CD14-positive monocyte (primary cell): ENCODE data around the gene TSPAN16. TPM values are rescaled to one million over a fixed set of nuclear protein-coding genes. Genes with fewer than 3 reads are reported as not detected.

ENCODE experiments used
- DNase-seq, 3 donors: peaks; one replicate each; pipeline ENCODE4 v3.0.0-alpha.2; 2011 to 2022
- H2AFZ ChIP-seq: 2 replicates; pipeline ENCODE4 v1.6.0; 2012; ENCODE audit warnings: mild to moderate bottlenecking, low read depth, low read length, inconsistent platforms; ENCODE audit not compliant: insufficient read depth, poor library complexity, severe bottlenecking
- H3K27ac ChIP-seq, 2 donors: 1 replicate in 1 of 2; 2 replicates in 1 of 2; pipeline ENCODE4 v1.5.1; 2012 to 2013; ENCODE audit warnings: low read length in 2 of 2, control low read depth in 1 of 2, inconsistent platforms in 1 of 2, low read depth in 1 of 2, mild to moderate bottlenecking in 1 of 2
- H3K27me3 ChIP-seq, 2 donors: one replicate each; pipeline versions ENCODE4 v1.6.0 to v1.6.1; 2011 to 2013; ENCODE audit warnings: low read length in 2 of 2; ENCODE audit not compliant: control insufficient read depth in 2 of 2, insufficient read depth in 2 of 2
- H3K36me3 ChIP-seq, 2 donors: replicated peaks in 1 of 2; 1 replicate in 1 of 2; 2 replicates in 1 of 2; pipeline versions ENCODE4 v1.5.1 to v1.6.1; 2012 to 2013; ENCODE audit warnings: low read length in 2 of 2, control low read depth in 1 of 2, inconsistent platforms in 1 of 2, mild to moderate bottlenecking in 1 of 2; ENCODE audit not compliant: insufficient read depth in 2 of 2, control insufficient read depth in 1 of 2
- H3K4me1 ChIP-seq, 2 donors: 1 replicate in 1 of 2; 2 replicates in 1 of 2; pipeline versions ENCODE4 v1.5.1 to v1.6.1; 2012 to 2013; ENCODE audit warnings: low read length in 2 of 2, control low read depth in 1 of 2, inconsistent platforms in 1 of 2, mild to moderate bottlenecking in 1 of 2, moderate library complexity in 1 of 2; ENCODE audit not compliant: insufficient read depth in 2 of 2, control insufficient read depth in 1 of 2
- H3K4me2 ChIP-seq: replicated peaks from 2 replicates; pipeline ENCODE3; 2012; ENCODE audit warnings: low read length, moderate library complexity, mild to moderate bottlenecking; ENCODE audit not compliant: poor library complexity, severe bottlenecking; ENCODE audit errors: extremely low read depth
- H3K4me3 ChIP-seq, 3 experiments: fragments of 200-600 bp in 1 of 3; sonication (generic) in 1 of 3; replicated peaks in 1 of 3; 1 replicate in 2 of 3; 2 replicates in 1 of 3; pipeline ENCODE4 v1.5.1; 2011 to 2013; ENCODE audit warnings: low read length in 3 of 3, mild to moderate bottlenecking in 3 of 3, control low read depth in 2 of 3, low read depth in 2 of 3, inconsistent platforms in 1 of 3, moderate library complexity in 1 of 3
- H3K79me2 ChIP-seq: 2 replicates; pipeline ENCODE4 v1.6.0; 2012; ENCODE audit warnings: mild to moderate bottlenecking, control low read depth, inconsistent platforms, low read length, moderate library complexity; ENCODE audit not compliant: insufficient read depth
- H3K9ac ChIP-seq: 2 replicates; pipeline ENCODE4 v1.6.0; 2017; ENCODE audit warnings: low read length, mild to moderate bottlenecking; ENCODE audit not compliant: insufficient read depth, poor library complexity, severe bottlenecking
- H3K9me3 ChIP-seq, 2 donors: replicated peaks in 1 of 2; 1 replicate in 1 of 2; 2 replicates in 1 of 2; pipeline versions ENCODE4 v1.5.1 to v1.6.1; 2012 to 2013; ENCODE audit warnings: low read length in 2 of 2, control low read depth in 1 of 2; ENCODE audit not compliant: control insufficient read depth in 1 of 2, insufficient read depth in 1 of 2
- H4K20me1 ChIP-seq: 2 replicates; pipeline ENCODE4 v1.6.0; 2012; ENCODE audit warnings: mild to moderate bottlenecking, low read length, control low read depth, moderate library complexity; ENCODE audit not compliant: insufficient read depth
- H3K27ac Mint-ChIP-seq, 7 donors: one replicate each; pipeline ENCODE4 v1.8.0; 2020; ENCODE audit warnings: mild to moderate bottlenecking in 7 of 7, mixed read lengths in 7 of 7, moderate library complexity in 6 of 7, inconsistent platforms in 2 of 7
- H3K27me3 Mint-ChIP-seq, 3 donors: one replicate each; pipeline ENCODE4 v1.8.0; 2021 to 2022; ENCODE audit warnings: low read depth in 3 of 3, mild to moderate bottlenecking in 3 of 3, mixed read lengths in 3 of 3, moderate library complexity in 3 of 3, inconsistent platforms in 1 of 3
- H3K36me3 Mint-ChIP-seq, 2 donors: one replicate each; pipeline ENCODE4 v1.8.0; 2020; ENCODE audit warnings: mixed read lengths in 2 of 2, inconsistent platforms in 1 of 2, mild to moderate bottlenecking in 1 of 2
- H3K4me1 Mint-ChIP-seq: one replicate; pipeline ENCODE4 v1.8.0; 2020; ENCODE audit warnings: mild to moderate bottlenecking, mixed read lengths
- H3K4me3 Mint-ChIP-seq, 2 donors: one replicate each; pipeline ENCODE4 v1.8.0; 2020; ENCODE audit warnings: mild to moderate bottlenecking in 2 of 2, mixed read lengths in 2 of 2, moderate library complexity in 1 of 2
- H3K9me3 Mint-ChIP-seq, 7 donors: one replicate each; pipeline ENCODE4 v1.8.0; 2020 to 2022; ENCODE audit warnings: mixed read lengths in 7 of 7, mild to moderate bottlenecking in 6 of 7, moderate library complexity in 6 of 7, inconsistent platforms in 2 of 7
- CTCF ChIP-seq: fragments of 200-600 bp; IDR thresholded peaks from one replicate; pipeline ENCODE4 v1.8.0; 2022; ENCODE audit warnings: antibody characterized with exemption, mild to moderate bottlenecking
- WGBS: methylation state at CpG from one replicate; pipeline ENCODE4 v1.1.5; 2013; ENCODE audit warnings: missing lambda C conversion rate; ENCODE audit not compliant: insufficient coverage; 5-methylcytosine and 5-hydroxymethylcytosine counted together
- intact Hi-C, 2 donors: fragments of 100-400 bp; cut with micrococcal nuclease; formaldehyde crosslinking; loops; one replicate each; pipeline versions ENCODE4 v1.15.0 to v1.15.1; 2023
- polyA plus RNA-seq, 3 donors: library from polyadenylated mRNA; depleted of rRNA in 1 of 3; unstranded in 2 of 3; stranded (reverse) in 1 of 3; fragments of 300-500 nt in 2 of 3; fragments of >200 nt in 1 of 3; fragmentation: Illumina TruSeq in 2 of 3; gene quantifications; 1 replicate in 2 of 3; 2 replicates in 1 of 3; pipeline ENCODE4 v1.2.3, GENCODE V29; 2012 to 2021

TSPAN16 gene
- polyA plus RNA-seq, 3 donors: 0.08 to 0.31 TPM; not detected in 1

- H3K79me2 ChIP-seq: peaks cover 90% of the 10 kb centered on the region
- Mint-ChIP-seq H3K27me3 (peaks cover 0 to 2% (median 0%) of the 10 kb centered on the region in 3 donors), H3K9me3 (peaks cover 0 to 2% (median 0%) of the 10 kb centered on the region in 7 donors), H3K36me3 (peaks cover 61 to 96% of the 10 kb centered on the region in 2 donors), H3K27ac (peak overlapping the region in 4 of 7 donors; percentile 31 to 50 (median 46)), H3K4me1 (peaks cover 17% of the 10 kb centered on the region), H3K4me3 (no peak overlapping the region)
- intact Hi-C loops: loop anchor here in 1 of 2 donors (5.0 kb wide), 1 partner anchor 33 kb away; the partner anchor contains the start of gene TSPAN16
- no peak overlapping the region for H3K27ac ChIP-seq
- 100% methylated on average over 1 of the region's 4 CpGs for WGBS
- H3K4me3 ChIP-seq: no peak overlapping the region
- peaks cover 19 to 29% of the 10 kb centered on the region in 2 donors for H3K4me1 ChIP-seq
- H3K27me3 ChIP-seq: no peaks in the 10 kb centered on the region
- DNase-seq: no peak
- H2AFZ ChIP-seq: no peak overlapping the region
- no peak for TF ChIP-seq CTCF
- no peak overlapping the region for H3K4me2 ChIP-seq
- H4K20me1 ChIP-seq: peaks cover 58% of the 10 kb centered on the region
- H3K9me3 ChIP-seq: no peaks in the 10 kb centered on the region
- H3K9ac ChIP-seq: no peak overlapping the region
- peaks cover 86 to 94% of the 10 kb centered on the region in 2 donors for H3K36me3 ChIP-seq
These were observed 34.2 kb downstream of the TSPAN16 start for GRCh38 chr19:11330127-11330526.

- H3K27me3 ChIP-seq: no peaks in the 10 kb centered on the region
- H3K4me2 ChIP-seq: no peak overlapping the region
- H3K27me3 Mint-ChIP-seq: peaks cover 0 to 2% (median 0%) of the 10 kb centered on the region in 3 donors
- peaks cover 89 to 98% of the 10 kb centered on the region in 2 donors for H3K36me3 ChIP-seq
- H3K9me3 Mint-ChIP-seq: peaks cover 0 to 6% (median 0%) of the 10 kb centered on the region in 7 donors
- H3K4me3 Mint-ChIP-seq: no peak overlapping the region
- peaks cover 99% of the 10 kb centered on the region for H3K79me2 ChIP-seq
- peak overlapping the region in 1 of 7 donors; percentile 30 for H3K27ac Mint-ChIP-seq
- DNase-seq: no peak
- WGBS: 100% methylated on average over 3 of the region's 4 CpGs
- peaks cover 10 to 24% of the 10 kb centered on the region in 2 donors for H3K4me1 ChIP-seq
- H3K9ac ChIP-seq: no peak overlapping the region
- H3K4me1 Mint-ChIP-seq: peaks cover 8% of the 10 kb centered on the region
- no peak overlapping the region for H3K27ac ChIP-seq
- TF ChIP-seq CTCF: no peak
- H4K20me1 ChIP-seq: peaks cover 72% of the 10 kb centered on the region
- intact Hi-C loops: loop anchor here in 1 of 2 donors (5.0 kb wide), 1 partner anchor 34 kb away; the partner anchor contains the start of gene TSPAN16
- no peak overlapping the region for H2AFZ ChIP-seq
- no peaks in the 10 kb centered on the region for H3K9me3 ChIP-seq
- peaks cover 74 to 99% of the 10 kb centered on the region in 2 donors for H3K36me3 Mint-ChIP-seq
- H3K4me3 ChIP-seq: no peak overlapping the region
These were observed 35.5 kb downstream of the TSPAN16 start for GRCh38 chr19:11331502-11331901.
